Osteocyte (in vitro differentiated cells): ENCODE results near the gene NAPB. TPM values are rescaled to one million over a fixed set of nuclear protein-coding genes. Genes with fewer than 3 reads are reported as not detected.

Experiments used
- DNase-seq: peaks from one replicate; pipeline ENCODE4 v3.0.0; 2021; ENCODE audit warnings: mixed read lengths; ENCODE audit not compliant: unreplicated experiment; ENCODE audit errors: extremely low spot score
- H3K27ac Mint-ChIP-seq: one replicate; pipeline ENCODE4 v1.8.0; 2021; ENCODE audit warnings: mild to moderate bottlenecking, mixed read lengths; ENCODE audit not compliant: unreplicated experiment
- H3K27me3 Mint-ChIP-seq: one replicate; pipeline ENCODE4 v1.8.0; 2021; ENCODE audit warnings: mixed read lengths; ENCODE audit not compliant: unreplicated experiment
- H3K36me3 Mint-ChIP-seq: one replicate; pipeline ENCODE4 v1.8.0; 2021; ENCODE audit warnings: mixed read lengths; ENCODE audit not compliant: unreplicated experiment
- H3K4me1 Mint-ChIP-seq: one replicate; pipeline ENCODE4 v1.8.0; 2021; ENCODE audit warnings: mixed read lengths; ENCODE audit not compliant: unreplicated experiment
- H3K4me3 Mint-ChIP-seq: one replicate; pipeline ENCODE4 v1.8.0; 2021; ENCODE audit warnings: mild to moderate bottlenecking, moderate library complexity, mixed read lengths; ENCODE audit not compliant: unreplicated experiment
- H3K9me3 Mint-ChIP-seq: one replicate; pipeline ENCODE4 v1.8.0; 2021; ENCODE audit warnings: mixed read lengths; ENCODE audit not compliant: unreplicated experiment
- CTCF ChIP-seq: fragments of 200-600 bp; sonication (generic); IDR thresholded peaks from 2 replicates; pipeline ENCODE4 v1.5.0; 2021; ENCODE audit warnings: antibody characterized with exemption, mild to moderate bottlenecking, moderate library complexity
- total RNA-seq: library from RNA; stranded (reverse); gene quantifications from 2 replicates; pipeline ENCODE4 v1.2.1, GENCODE V29; 2021

The NAPB gene
- total RNA-seq, 1 donor from 2014 or later, result 10.5 TPM

DNA sequence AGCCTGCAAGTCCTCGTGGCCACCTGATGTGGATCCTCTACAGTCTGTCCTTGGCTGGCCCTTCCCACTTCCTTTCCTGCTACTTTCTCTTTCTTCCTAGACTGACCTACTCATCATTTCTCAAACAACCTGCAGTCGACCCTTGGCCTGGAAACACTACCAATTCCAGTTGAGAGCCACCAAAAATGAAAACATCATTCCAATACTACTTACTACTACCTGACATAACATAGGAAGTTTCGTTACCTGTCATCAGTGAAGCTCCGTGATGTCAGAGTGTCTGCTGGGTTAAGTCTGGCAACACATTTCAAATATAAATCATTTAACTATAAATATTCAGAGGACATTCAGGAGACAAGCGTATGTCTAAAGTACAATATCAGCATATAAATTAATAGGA, 45.5 kb downstream of the NAPB start:
- Mint-ChIP-seq H3K36me3 (peaks cover 61% of the 10 kb centered on the region), H3K4me3 (no peak overlapping the region), H3K9me3 (no peaks in the 10 kb centered on the region)

DNA sequence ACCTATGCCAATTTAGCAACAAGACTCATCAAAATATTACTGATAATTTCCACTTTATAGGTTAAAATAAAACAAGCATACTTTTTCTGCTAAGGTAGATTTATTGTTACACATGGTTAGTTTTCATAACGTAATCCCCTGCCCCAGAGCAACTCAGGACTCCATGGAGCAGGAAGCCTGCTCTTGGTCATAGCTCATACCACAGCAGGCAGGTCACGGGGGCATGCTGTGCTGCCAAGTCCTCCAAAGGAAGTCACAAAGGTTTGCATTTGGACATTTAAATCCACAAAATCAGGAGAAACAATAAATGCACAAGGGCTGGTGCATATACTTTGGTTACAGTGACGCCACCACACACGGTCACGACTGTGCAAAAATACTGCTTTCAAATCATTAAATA, 46.8 kb downstream of the NAPB start:
- TF ChIP-seq CTCF, result no peak
- H3K36me3 Mint-ChIP-seq, result peaks cover 64% of the 10 kb centered on the region
- no peaks in the 10 kb centered on the region for H3K27me3 Mint-ChIP-seq
- no peak for DNase-seq
- H3K27ac Mint-ChIP-seq, result no peak overlapping the region
- H3K4me3 Mint-ChIP-seq, result no peak overlapping the region
- H3K9me3 Mint-ChIP-seq, result no peaks in the 10 kb centered on the region
- H3K4me1 Mint-ChIP-seq, result peaks cover 9% of the 10 kb centered on the region

More for the DNA sequence above, 45.5 kb downstream of the NAPB start:
- Mint-ChIP-seq H3K27me3 (no peaks in the 10 kb centered on the region), H3K4me1 (peaks cover 9% of the 10 kb centered on the region), H3K27ac (no peak overlapping the region)
- no peak for TF ChIP-seq CTCF
- DNase-seq, result no peak

DNA sequence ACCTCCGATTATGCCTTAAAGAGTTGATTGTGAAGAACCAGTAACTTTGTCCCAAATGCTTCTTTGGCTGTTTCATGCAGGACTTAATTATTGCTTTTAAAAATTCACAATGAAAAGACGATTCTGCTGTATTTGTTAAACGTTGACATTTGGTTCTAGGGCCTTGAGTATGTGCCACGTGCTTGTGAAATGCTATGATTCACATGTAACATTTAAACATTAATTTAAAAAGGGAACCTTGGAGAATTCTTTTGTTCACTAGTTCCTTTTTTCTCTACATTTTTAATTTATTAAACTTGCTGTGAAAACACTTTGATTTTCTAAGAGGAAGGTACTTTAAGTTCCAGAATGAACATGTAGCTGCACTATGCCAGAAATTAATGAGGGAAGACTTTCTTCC, 49.8 kb downstream of the NAPB start:
- Mint-ChIP-seq H3K36me3 (peaks cover 60% of the 10 kb centered on the region), H3K4me3 (no peak overlapping the region), H3K9me3 (no peaks in the 10 kb centered on the region), H3K27me3 (no peaks in the 10 kb centered on the region), H3K4me1 (peaks cover 35% of the 10 kb centered on the region), H3K27ac (no peak overlapping the region)
- DNase-seq, result no peak
- TF ChIP-seq CTCF, result no peak

DNA sequence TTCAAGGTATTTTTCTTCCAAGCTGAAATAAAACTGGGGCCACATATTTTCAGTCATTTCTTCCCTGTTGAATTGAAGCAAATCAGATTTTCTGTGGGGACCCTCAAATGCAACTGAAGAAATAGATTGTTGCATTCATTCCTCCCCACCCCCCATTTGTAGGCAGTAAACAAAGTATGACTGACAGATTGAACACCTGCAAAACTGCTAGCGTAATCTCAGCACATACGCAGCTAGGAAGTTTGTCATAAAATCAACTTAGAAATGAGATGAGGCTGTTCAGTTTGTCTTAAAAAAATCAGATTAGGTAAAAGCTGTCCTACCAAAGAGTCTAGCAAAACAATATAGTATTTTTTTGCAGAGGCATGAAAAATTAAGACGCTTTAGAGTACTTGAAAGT, 50.4 kb downstream of the NAPB start:
- no peak for DNase-seq
- TF ChIP-seq CTCF, result no peak
- Mint-ChIP-seq H3K4me1 (peaks cover 42% of the 10 kb centered on the region), H3K36me3 (peaks cover 58% of the 10 kb centered on the region), H3K9me3 (no peaks in the 10 kb centered on the region), H3K27ac (no peak overlapping the region), H3K4me3 (no peak overlapping the region), H3K27me3 (no peaks in the 10 kb centered on the region)

DNA sequence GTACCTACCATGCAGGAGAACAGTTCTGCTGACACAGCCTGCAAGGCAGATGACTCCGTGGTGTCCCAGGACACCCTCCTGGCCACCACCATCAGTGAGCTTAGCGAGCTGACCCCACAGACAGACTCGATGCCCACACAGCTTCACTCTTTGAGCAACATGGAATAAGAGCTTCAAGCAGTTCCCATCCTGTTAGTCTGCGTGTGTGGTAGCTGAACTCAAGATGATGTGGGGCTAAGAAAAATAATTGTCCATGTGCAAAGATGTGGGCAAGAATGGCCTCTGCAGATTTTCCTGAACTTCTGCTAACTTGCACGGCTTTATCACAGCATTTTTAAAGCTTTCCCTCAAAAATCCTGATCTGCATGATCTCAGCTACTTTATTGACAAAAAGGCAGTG, 51.0 kb downstream of the NAPB start:
- H3K4me3 Mint-ChIP-seq, result no peak overlapping the region
- H3K4me1 Mint-ChIP-seq, result peaks cover 42% of the 10 kb centered on the region
- H3K9me3 Mint-ChIP-seq, result no peaks in the 10 kb centered on the region
- no peak for DNase-seq
- TF ChIP-seq CTCF, result no peak
- no peak overlapping the region for H3K27ac Mint-ChIP-seq
- H3K27me3 Mint-ChIP-seq, result no peaks in the 10 kb centered on the region
- peaks cover 53% of the 10 kb centered on the region for H3K36me3 Mint-ChIP-seq
